Gastroesophageal sphincter (tissue), 4 donors: ENCODE results near the gene CREB1. TPM values are rescaled to one million over a fixed set of nuclear protein-coding genes. Genes with fewer than 3 reads are reported as not detected.

Experiments
- ATAC-seq: fragments of 150-250 bp; one replicate; pipeline ENCODE4 v1.9.1; 2016; ENCODE audit warnings: mild to moderate bottlenecking, moderate library complexity
- H3K27ac ChIP-seq, 4 donors: fragments of 200-600 bp; sonication (generic) in 3 of 4; 1 replicate in 3 of 4; 2 replicates in 1 of 4; pipeline ENCODE4 v1.5.1; 2016 to 2019
- H3K27me3 ChIP-seq: fragments of 200-600 bp; sonication (generic); one replicate; pipeline ENCODE4 v1.5.1; 2019
- H3K36me3 ChIP-seq, 2 donors: fragments of 200-600 bp; sonication (generic); one replicate each; pipeline ENCODE4 v1.5.1; 2019; ENCODE audit warnings: control low read depth in 1 of 2
- H3K4me1 ChIP-seq, 3 donors: fragments of 200-600 bp; sonication (generic); 1 replicate in 2 of 3; 2 replicates in 1 of 3; pipeline ENCODE4 v1.5.1; 2016 to 2019; ENCODE audit warnings: control low read depth in 2 of 3
- H3K4me3 ChIP-seq, 2 donors: fragments of 200-600 bp; sonication (generic); one replicate each; pipeline ENCODE4 v1.5.1; 2019; ENCODE audit warnings: mild to moderate bottlenecking in 1 of 2, moderate library complexity in 1 of 2
- H3K9me3 ChIP-seq, 3 donors: fragments of 200-600 bp; sonication (generic); one replicate each; pipeline ENCODE4 v1.5.1; 2017 to 2019; ENCODE audit warnings: control low read depth in 2 of 3
- EP300 ChIP-seq: sonication (generic); formaldehyde crosslinking; IDR thresholded peaks from one replicate; pipeline ENCODE4 v1.6.1; 2017; ENCODE audit warnings: antibody characterized with exemption, mild to moderate bottlenecking
- POLR2A ChIP-seq, 2 donors: fragments of 450-650 bp; IDR thresholded peaks; one replicate each; pipeline ENCODE4 v1.6.1; 2017; ENCODE audit warnings: antibody characterized with exemption in 2 of 2, mild to moderate bottlenecking in 2 of 2, moderate library complexity in 1 of 2
- POLR2AphosphoS5 ChIP-seq: sonication (generic); formaldehyde crosslinking; IDR thresholded peaks from one replicate; pipeline ENCODE4 v1.6.1; 2017; ENCODE audit warnings: antibody characterized with exemption
- WGBS, 2 donors: methylation state at CpG; one replicate each; pipeline ENCODE4 v1.1.5; 2018; ENCODE audit warnings: low coverage in 1 of 2; 5-methylcytosine and 5-hydroxymethylcytosine counted together
- total RNA-seq, 4 donors: library from RNA; depleted of rRNA; stranded (reverse); fragments of >200 nt; gene quantifications; one replicate each; pipeline ENCODE4 v1.1.0, GENCODE V29; 2016
- TF ChIP-seq, protein P1 (sequence below), 4 experiments: fragments of 200-600 bp in 2 of 4; fragments of 450-650 bp in 2 of 4; sonication (generic) in 1 of 4; IDR thresholded peaks; one replicate each; pipeline ENCODE4 v1.5.1; 2017 to 2019; ENCODE audit warnings: antibody characterized with exemption in 4 of 4, mild to moderate bottlenecking in 2 of 4, moderate library complexity in 2 of 4

Gene CREB1
- total RNA-seq, 4 donors from 2014 or later = 46.0 to 60.2 (median 57.5) TPM

DNA sequence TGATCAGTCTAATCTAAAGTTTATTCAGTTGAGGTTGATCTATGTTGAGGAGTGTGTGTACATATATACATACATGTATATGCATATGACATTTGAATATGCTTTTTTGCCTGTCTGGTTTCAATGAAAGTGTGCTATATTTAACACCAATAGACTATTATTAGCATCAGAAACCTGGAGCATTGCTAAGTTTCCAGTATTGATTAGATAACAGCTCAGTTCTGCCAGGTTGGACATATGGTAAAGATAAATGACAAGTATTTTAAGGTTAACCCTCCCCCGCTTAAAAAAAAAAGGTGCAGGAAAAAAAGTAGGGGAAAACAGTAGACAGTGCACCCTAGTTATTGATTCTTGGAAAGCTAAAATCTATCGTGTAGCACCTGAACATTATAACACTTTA, 19.4 kb downstream of the CREB1 start:
- TF ChIP-seq, protein P1, sequence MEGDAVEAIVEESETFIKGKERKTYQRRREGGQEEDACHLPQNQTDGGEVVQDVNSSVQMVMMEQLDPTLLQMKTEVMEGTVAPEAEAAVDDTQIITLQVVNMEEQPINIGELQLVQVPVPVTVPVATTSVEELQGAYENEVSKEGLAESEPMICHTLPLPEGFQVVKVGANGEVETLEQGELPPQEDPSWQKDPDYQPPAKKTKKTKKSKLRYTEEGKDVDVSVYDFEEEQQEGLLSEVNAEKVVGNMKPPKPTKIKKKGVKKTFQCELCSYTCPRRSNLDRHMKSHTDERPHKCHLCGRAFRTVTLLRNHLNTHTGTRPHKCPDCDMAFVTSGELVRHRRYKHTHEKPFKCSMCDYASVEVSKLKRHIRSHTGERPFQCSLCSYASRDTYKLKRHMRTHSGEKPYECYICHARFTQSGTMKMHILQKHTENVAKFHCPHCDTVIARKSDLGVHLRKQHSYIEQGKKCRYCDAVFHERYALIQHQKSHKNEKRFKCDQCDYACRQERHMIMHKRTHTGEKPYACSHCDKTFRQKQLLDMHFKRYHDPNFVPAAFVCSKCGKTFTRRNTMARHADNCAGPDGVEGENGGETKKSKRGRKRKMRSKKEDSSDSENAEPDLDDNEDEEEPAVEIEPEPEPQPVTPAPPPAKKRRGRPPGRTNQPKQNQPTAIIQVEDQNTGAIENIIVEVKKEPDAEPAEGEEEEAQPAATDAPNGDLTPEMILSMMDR (IDR thresholded peaks at IDR 0.05) = no peak
- no peak for TF ChIP-seq POLR2AphosphoS5
- no peak for TF ChIP-seq EP300
- TF ChIP-seq POLR2A (IDR thresholded peaks at IDR 0.05) = no peak
- no peak for ATAC-seq
- Histone ChIP-seq H3K36me3 (no peaks in the 10 kb centered on the region), H3K9me3 (no peaks in the 10 kb centered on the region), H3K4me1 (peaks cover 9 to 45% (median 11%) of the 10 kb centered on the region in 3 donors), H3K27me3 (no peaks in the 10 kb centered on the region), H3K27ac (peak overlapping the region in 1 of 4 donors; percentile 18), H3K4me3 (no peak overlapping the region)
- 62 to 73% methylated on average over 2 of the region's 2 CpGs for WGBS, 2 donors

- WGBS, 2 donors = 25 to 65% methylated on average over 1 of the region's 1 CpG
- no peak for TF ChIP-seq POLR2A (IDR thresholded peaks at IDR 0.05)
- no peak for TF ChIP-seq POLR2AphosphoS5
- no peak for TF ChIP-seq EP300
- TF ChIP-seq, protein P1 (IDR thresholded peaks at IDR 0.05) = no peak
- H3K36me3 ChIP-seq = peaks cover 3 to 27% of the 10 kb centered on the region in 2 donors
- peak overlapping the region in 1 of 4 donors; percentile 55 for H3K27ac ChIP-seq
- ATAC-seq = no peak
- no peak overlapping the region for H3K4me3 ChIP-seq
- H3K9me3 ChIP-seq = no peaks in the 10 kb centered on the region
- H3K4me1 ChIP-seq = peaks cover 0 to 22% (median 3%) of the 10 kb centered on the region in 3 donors
- no peaks in the 10 kb centered on the region for H3K27me3 ChIP-seq
These were observed 28.3 kb downstream of the CREB1 start for GRCh38 chr2:207558079-207558491.

GRCh38 chr2:207561386-207562080, 31.8 kb downstream of the CREB1 start:
- peak overlapping the region in 1 of 4 donors; percentile 20 for H3K27ac ChIP-seq
- no peaks in the 10 kb centered on the region for H3K9me3 ChIP-seq
- no peak overlapping the region for H3K4me3 ChIP-seq
- peaks cover 0 to 22% (median 3%) of the 10 kb centered on the region in 3 donors for H3K4me1 ChIP-seq
- H3K36me3 ChIP-seq = peaks cover 3 to 30% of the 10 kb centered on the region in 2 donors
- no peaks in the 10 kb centered on the region for H3K27me3 ChIP-seq
- ATAC-seq = no peak
- TF ChIP-seq POLR2AphosphoS5 = no peak
- TF ChIP-seq, protein P1 (IDR thresholded peaks at IDR 0.05) = no peak
- TF ChIP-seq POLR2A (IDR thresholded peaks at IDR 0.05) = no peak
- no peak for TF ChIP-seq EP300
- WGBS, 2 donors = 72 to 76% methylated on average over 6 of the region's 6 CpGs

GRCh38 chr2:207565736-207566500, 36.2 kb downstream of the CREB1 start:
- WGBS, 2 donors = 59 to 74% methylated on average over 2 to 7 of the region's 7 CpGs

More at GRCh38 chr2:207565736-207566500, 36.2 kb downstream of the CREB1 start:
- H3K27ac ChIP-seq = no peak overlapping the region
- H3K9me3 ChIP-seq = no peaks in the 10 kb centered on the region
- peaks cover 0 to 41% of the 10 kb centered on the region in 2 donors for H3K36me3 ChIP-seq
- no peak for ATAC-seq
- H3K27me3 ChIP-seq = no peaks in the 10 kb centered on the region
- TF ChIP-seq EP300 (no peak), POLR2A (IDR thresholded peaks at IDR 0.05) (no peak), POLR2AphosphoS5 (no peak)
- TF ChIP-seq, protein P1 (IDR thresholded peaks at IDR 0.05) = no peak
- H3K4me3 ChIP-seq = no peak overlapping the region
- peaks cover 0 to 17% (median 0%) of the 10 kb centered on the region in 3 donors for H3K4me1 ChIP-seq
